Thoracic aorta (tissue), 2 donors: ENCODE results near the gene DUOXA1. TPM values are rescaled to one million over a fixed set of nuclear protein-coding genes. Genes with fewer than 3 reads are reported as not detected.

Experiments used
- ATAC-seq: fragments of 150-250 bp; one replicate; pipeline ENCODE4 v1.8.0; 2017; ENCODE audit warnings: low read depth; ENCODE audit not compliant: insufficient number of reproducible peaks, low FRiP score
- DNase-seq: peaks from one replicate; pipeline ENCODE4 v3.0.0-alpha.2; 2020; ENCODE audit warnings: low spot score
- H3K27ac ChIP-seq, 2 donors: fragments of 200-600 bp; sonication (generic); 1 replicate in 1 of 2; 2 replicates in 1 of 2; pipeline ENCODE4 v1.5.1; 2016; ENCODE audit warnings: mild to moderate bottlenecking in 2 of 2, moderate library complexity in 2 of 2
- H3K27me3 ChIP-seq: fragments of 200-600 bp; sonication (generic); replicated peaks from 2 replicates; pipeline ENCODE4 v1.6.0; 2016; ENCODE audit warnings: mild to moderate bottlenecking; ENCODE audit not compliant: insufficient read depth
- H3K36me3 ChIP-seq: fragments of 200-600 bp; sonication (generic); one replicate; pipeline ENCODE4 v1.5.1; 2016
- H3K4me1 ChIP-seq, 2 donors: fragments of 200-600 bp; sonication (generic); 1 replicate in 1 of 2; 2 replicates in 1 of 2; pipeline versions ENCODE4 v1.5.1 to v1.6.0; 2016; ENCODE audit warnings: low read depth in 2 of 2, mild to moderate bottlenecking in 1 of 2; ENCODE audit not compliant: control insufficient read depth in 1 of 2
- H3K4me3 ChIP-seq: fragments of 200-600 bp; sonication (generic); 2 replicates; pipeline ENCODE4 v1.5.1; 2016; ENCODE audit warnings: mild to moderate bottlenecking
- H3K9me3 ChIP-seq: fragments of 200-600 bp; sonication (generic); 2 replicates; pipeline ENCODE4 v1.5.1; 2016
- CTCF ChIP-seq: fragments of 200-600 bp; sonication (generic); IDR thresholded peaks from one replicate; pipeline ENCODE4 v1.5.1; 2019; ENCODE audit warnings: antibody characterized with exemption
- total RNA-seq, 2 donors: library from RNA; depleted of rRNA; stranded (reverse); fragments of >200 nt; gene quantifications; one replicate each; pipeline versions ENCODE4 v1.1.0 to v1.2.3, GENCODE V29; 2016

DUOXA1 gene
- total RNA-seq, 2 donors from 2014 or later: 6.8 TPM; not detected in 1

- no peaks in the 10 kb centered on the region for H3K27me3 ChIP-seq
- no peak for TF ChIP-seq CTCF
- ATAC-seq (no peak), DNase-seq (no peak)
- H3K36me3 ChIP-seq: no peaks in the 10 kb centered on the region
- H3K27ac ChIP-seq: no peak overlapping the region
- H3K9me3 ChIP-seq: no peaks in the 10 kb centered on the region
- H3K4me3 ChIP-seq: no peak overlapping the region
- H3K4me1 ChIP-seq: no peaks in the 10 kb centered on the region
These were observed 21.3 kb upstream of the DUOXA1 start for GRCh38 chr15:45150997-45151396.

- Histone ChIP-seq H3K9me3 (no peaks in the 10 kb centered on the region), H3K4me1 (no peaks in the 10 kb centered on the region), H3K4me3 (no peak overlapping the region), H3K27ac (no peak overlapping the region), H3K36me3 (no peaks in the 10 kb centered on the region), H3K27me3 (no peaks in the 10 kb centered on the region)
- ATAC-seq (no peak), DNase-seq (no peak)
- TF ChIP-seq CTCF: no peak
These were observed 20.8 kb upstream of the DUOXA1 start for GRCh38 chr15:45150481-45150880.

- H3K36me3 ChIP-seq: no peaks in the 10 kb centered on the region
- H3K4me1 ChIP-seq: no peaks in the 10 kb centered on the region
- no peaks in the 10 kb centered on the region for H3K9me3 ChIP-seq
- ATAC-seq (no peak), DNase-seq (no peak)
- H3K4me3 ChIP-seq: no peak overlapping the region
- no peaks in the 10 kb centered on the region for H3K27me3 ChIP-seq
- H3K27ac ChIP-seq: no peak overlapping the region
- no peak for TF ChIP-seq CTCF
These were observed 19.4 kb upstream of the DUOXA1 start for GRCh38 chr15:45149060-45149459.

- no peak overlapping the region for H3K27ac ChIP-seq
- ATAC-seq: no peak
- H3K4me1 ChIP-seq: no peaks in the 10 kb centered on the region
- no peak overlapping the region for H3K4me3 ChIP-seq
- TF ChIP-seq CTCF: no peak
- H3K36me3 ChIP-seq: no peaks in the 10 kb centered on the region
- no peaks in the 10 kb centered on the region for H3K9me3 ChIP-seq
- DNase-seq: no peak
- H3K27me3 ChIP-seq: no peaks in the 10 kb centered on the region
These were observed 18.7 kb upstream of the DUOXA1 start for GRCh38 chr15:45148076-45149059.

DNA sequence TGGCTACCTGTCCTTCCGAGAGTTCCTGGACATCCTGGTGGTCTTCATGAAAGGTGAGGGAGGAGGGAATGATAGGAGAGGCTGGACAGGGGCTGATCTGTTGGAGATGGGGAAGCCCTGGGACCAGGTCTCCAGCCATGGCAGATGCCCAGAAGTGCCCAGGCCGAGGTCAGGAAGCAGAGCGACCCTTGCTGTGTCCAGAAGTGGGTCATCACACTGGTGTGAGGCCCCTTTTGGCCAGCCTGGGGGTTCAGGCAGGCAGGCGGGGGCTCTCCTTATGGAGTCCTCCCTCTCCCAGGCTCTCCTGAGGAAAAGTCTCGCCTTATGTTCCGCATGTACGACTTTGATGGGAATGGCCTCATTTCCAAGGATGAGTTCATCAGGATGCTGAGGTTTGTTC lies 17.9 kb upstream of the DUOXA1 start:
- no peak for DNase-seq

More for the DNA sequence above, 17.9 kb upstream of the DUOXA1 start:
- TF ChIP-seq CTCF: no peak
- no peak for ATAC-seq
- Histone ChIP-seq H3K27ac (no peak overlapping the region), H3K9me3 (no peaks in the 10 kb centered on the region), H3K4me1 (no peaks in the 10 kb centered on the region), H3K4me3 (no peak overlapping the region), H3K36me3 (no peaks in the 10 kb centered on the region), H3K27me3 (no peaks in the 10 kb centered on the region)
